Measurements from ENCODE around the gene FBXL20.

FBXL20 gene

DNA sequence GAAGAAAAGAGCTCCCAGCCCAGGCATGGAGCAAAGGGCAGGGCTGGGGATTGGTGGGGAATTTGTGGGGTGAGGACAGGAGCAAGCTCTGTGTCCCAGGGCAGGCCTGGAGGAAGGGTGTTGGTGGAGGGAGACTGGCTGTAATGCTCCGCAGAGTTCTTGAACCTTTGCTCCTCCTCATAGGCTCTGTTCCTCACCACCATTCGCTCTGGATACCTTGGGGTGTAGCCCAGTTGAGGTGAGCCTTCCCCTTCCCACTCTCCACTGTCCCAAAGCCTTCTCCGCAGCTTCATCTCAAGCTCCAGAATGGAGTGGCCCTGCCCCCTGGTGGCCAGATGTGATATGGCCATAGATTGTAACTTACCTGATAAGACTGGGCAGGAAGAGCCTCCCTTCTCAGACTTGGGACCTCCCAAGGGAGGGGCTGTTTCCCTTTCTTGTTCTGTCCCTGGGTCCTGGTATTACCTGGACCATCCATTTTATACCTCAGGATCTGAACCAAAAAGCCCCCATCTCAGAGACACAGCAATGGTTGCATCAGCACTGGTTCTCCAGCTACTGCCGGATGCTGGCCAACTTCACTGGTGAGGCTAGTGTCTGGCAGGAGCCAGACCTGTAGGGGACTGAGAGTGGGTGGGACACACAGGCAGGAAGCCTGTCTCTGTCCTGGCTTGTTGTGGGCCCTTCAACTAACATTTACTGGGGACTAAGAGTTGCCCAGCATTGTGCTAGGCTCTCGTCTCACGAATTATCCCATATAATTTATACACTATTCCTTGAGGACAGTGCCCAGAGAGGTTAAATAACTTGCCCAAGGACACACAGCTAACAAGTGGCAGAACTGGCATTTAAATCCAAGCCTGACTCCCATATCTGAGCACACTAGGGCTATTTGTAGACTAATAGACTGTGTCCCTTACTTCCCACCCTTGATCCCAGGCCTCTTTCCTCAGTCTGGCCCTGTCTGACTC lies 156.5 kb downstream of the FBXL20 start:
- DNase-seq: peak; percentile 69

DNA sequence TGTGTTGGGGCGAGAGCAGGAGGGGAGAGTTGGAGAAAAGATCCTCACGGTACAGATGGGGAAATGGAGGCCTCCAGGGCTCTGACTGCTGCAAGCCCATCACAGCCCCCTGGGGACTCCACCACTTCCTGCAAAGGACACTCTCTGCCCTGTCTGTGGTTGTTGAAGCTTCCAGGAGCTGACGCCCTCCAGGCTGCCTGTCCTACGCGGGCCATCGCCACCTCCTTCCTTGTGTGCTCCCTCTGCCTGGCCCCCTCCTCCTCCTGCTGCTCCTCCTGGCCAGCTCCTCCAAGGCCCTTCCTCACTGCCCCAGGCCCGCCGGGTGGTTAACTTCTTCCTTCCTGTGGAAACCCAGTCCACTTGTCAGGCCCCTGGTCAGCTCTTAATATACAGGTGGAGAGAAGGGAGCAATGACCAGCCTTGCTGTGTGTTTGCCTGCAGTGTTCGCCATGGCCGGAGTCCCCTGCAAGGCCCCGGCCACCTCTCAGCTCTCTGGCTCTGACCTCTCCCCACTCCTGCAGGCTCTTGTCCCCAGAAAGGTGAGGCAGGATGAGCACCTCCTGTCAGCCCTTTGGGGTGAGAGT lies 157.3 kb downstream of the FBXL20 start:
- peak; percentile 15 for DNase-seq

DNA sequence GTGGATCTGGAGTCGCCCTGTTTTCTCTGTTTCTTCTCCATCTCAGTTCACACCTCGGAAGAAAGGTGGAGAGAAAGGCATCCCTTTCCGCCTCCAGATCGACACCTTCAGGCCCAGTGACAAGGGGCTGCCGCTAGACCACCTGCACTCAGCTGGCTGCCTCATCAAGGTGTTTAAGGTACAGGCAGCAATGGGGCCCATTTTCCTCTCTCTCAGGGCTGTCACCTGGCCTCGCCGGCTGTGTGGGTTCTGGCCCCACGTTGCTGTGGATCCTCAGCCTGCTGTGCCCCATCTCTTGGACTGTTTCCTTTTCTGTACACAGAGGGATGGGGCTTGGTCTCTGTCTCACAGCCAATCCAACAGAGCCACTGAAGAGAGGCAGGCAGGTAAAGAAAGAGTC lies 158.3 kb downstream of the FBXL20 start:
- DNase-seq: no peak

DNA sequence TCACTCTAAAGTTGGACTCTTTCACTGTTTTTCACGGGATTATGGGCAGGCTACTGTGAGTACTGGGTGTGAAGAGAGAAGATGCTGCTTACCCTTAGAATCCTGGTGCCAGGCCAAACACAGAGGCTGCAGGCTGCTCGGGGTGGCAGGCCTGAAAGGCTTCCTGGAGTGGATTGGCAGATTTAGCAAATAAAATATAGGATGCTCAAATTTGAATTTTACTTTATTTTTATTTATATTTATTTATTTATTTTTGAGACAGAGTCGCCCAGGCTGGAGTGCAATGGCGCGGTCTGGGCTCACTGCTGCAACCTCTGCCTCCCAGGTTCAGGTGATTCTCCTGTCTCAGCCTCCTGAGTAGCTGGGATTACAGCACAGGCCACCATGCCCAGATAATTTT lies 160.8 kb downstream of the FBXL20 start:
- no peak for DNase-seq

DNA sequence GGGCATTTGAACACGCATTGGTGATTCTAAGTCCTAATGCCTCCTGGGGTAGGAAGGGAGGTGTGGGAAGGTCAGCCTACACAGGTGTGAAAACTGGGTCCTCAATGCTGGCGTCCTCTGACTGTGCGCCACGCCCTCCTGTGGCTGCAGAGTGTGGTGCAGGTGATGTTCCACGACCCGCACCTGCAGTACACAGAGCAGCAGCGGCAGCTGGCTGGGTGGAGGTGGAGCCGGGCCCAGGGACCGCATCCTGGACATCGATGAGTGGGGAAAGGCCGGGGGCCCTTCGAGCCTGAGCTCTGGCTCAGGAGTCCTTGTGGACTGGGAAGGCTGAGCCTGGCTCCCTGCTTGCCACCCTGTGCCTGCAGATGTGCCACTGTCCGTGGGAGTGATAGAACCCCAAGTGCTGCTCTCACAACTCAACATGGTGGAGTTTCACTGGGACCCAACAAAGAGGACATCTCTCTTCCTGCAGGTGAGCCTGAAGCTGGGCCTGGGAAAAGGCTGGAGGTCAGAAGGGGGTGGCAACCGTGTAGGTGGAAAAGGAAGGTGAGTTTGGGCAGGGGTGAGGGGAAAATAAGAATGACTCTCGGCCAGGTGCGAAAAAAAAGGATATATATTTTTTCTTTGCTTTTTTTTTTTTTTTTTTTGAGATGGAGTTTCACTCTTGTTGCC lies 161.6 kb downstream of the FBXL20 start:
- no peak for DNase-seq

DNA sequence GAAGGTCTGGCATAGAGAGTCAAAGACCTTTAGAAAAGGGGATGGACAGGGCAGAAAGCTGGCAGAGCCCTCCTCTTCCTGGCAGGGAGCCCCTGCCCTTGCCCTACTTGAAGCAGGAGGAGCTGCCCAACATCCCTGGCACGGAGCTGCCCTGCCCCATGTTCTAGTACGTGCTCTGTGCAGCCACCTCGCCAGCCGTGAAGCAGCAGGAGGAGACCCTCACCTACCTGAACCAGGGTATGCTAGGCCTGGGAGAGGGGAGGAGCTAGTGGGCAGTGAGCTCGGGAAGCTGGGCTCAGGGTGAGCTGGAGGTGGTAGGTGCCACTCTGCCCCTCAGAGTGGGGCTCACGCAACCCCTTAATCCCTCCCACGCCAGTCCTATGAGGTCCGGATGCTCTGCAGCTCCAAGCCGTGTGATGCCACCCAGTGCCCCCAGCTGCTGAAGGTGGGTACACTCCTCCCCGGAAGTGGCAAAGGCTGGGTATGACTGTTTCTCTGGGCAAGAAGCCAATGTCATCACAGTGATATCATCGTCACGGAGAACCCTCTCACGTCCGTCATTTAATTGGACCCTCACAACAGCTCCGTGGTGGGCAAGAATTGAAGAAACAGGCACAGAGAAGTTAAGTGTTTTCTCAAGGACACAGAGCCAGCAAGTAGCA lies 163.0 kb downstream of the FBXL20 start:
- DNase-seq: peak; percentile 21

DNA sequence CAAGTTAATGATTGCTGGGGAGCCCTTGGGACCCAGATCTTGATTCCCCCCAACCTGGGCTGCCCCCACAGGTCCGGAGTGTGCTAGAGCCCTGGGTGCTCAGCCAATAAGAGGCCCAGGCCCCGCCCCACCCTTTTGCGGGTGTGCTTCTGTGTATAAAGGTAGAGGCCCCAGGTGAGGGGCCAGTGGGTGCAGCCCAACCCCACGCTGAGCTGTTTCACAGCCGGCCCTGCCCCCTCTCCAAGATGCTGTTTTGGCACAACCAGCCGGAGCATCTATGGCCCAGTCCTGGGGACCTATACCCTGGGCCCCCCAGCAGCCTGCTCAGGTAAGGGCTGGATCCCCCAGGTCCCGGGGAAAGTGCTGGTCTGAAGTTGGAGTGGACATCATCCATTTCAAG lies 163.8 kb downstream of the FBXL20 start:
- no peak for DNase-seq

DNA sequence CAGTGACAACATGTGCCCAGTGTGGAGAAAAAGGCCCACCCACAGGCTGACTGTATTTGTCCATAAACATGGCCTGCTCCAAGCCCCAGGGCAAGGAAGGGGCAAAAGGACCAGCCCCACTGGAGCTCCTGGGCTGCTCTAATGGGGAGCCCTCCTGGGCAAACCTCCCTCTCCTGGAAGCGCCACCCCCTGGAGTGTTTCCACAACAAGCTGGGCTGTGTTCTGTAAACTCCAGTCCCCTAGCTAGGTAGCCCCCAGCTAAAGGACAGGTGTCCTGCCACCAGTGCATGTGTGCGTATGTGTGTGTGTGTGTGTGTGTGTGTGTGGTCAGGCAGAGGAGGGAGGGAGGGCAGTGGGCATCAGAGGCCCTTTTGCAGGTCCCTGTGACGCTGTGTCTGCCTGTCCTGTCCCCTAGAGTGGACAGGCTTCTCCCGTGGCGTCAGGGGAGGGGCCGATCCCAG lies 164.4 kb downstream of the FBXL20 start:
- DNase-seq: no peak

DNA sequence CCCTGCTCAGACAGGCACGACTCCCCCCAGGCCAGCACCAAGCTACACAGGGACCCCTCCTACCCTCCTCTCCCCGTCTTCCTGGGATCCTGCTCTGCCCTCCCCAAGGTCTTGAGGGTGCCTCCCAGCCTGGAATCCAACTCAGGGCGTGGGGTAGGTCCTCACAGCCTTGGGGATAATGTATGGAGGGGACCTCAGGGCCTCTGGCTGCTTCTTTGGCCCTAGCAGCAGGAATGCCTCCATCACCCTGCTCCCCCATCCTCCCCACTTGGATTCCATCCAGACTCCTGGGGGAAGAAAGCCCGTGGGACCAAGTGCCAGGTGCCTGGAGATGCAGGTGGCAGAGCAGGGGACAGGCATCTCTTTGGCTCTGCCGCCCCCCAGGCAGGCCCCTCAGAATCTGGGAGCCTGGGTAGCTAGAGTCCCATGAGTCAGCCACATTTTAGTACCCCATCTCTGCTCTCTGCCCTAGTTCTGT lies 164.9 kb downstream of the FBXL20 start:
- no peak for DNase-seq

DNA sequence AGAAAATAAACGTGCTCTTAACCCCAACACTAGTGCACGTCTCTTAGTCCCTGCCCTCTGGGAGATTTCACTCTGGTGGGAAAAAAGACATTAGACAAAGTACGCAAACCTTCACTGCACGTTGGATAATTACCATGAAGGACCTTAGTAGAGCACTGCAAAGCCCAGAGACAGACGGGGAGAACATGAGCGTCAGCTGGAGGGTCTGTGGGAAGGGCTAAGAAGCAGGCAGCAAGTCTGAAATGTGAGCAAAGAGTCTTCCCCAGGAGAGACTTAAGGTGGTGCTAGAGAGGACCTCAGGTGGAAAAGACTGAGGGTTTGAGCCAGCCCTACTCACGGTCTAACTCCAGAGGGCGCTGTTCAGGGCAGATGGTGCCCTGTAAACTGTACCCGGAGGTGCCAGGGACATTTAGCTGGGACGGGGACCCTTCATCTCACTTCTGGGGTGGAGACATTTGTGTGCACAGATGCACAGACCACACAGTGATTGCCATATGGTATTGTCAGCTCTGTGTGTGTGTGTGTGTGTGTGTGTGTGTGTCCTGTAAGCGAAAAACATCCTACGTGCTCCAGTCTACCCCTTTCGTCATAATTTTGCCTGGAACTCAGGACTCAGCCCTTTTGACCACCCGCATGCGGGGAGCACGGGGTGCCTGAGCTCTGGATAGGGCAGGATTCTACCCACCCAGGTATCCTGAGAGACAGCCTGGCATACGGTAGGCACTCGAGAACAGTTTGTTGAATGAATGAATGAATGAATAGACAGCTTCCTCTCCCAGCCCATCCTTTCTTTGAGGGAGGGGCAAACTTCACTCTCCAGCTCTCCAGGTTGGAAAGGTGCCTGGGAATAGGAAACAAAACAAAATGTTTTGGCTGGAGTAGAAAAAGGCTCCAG lies 165.6 kb downstream of the FBXL20 start:
- peak; percentile 40 for DNase-seq

DNA sequence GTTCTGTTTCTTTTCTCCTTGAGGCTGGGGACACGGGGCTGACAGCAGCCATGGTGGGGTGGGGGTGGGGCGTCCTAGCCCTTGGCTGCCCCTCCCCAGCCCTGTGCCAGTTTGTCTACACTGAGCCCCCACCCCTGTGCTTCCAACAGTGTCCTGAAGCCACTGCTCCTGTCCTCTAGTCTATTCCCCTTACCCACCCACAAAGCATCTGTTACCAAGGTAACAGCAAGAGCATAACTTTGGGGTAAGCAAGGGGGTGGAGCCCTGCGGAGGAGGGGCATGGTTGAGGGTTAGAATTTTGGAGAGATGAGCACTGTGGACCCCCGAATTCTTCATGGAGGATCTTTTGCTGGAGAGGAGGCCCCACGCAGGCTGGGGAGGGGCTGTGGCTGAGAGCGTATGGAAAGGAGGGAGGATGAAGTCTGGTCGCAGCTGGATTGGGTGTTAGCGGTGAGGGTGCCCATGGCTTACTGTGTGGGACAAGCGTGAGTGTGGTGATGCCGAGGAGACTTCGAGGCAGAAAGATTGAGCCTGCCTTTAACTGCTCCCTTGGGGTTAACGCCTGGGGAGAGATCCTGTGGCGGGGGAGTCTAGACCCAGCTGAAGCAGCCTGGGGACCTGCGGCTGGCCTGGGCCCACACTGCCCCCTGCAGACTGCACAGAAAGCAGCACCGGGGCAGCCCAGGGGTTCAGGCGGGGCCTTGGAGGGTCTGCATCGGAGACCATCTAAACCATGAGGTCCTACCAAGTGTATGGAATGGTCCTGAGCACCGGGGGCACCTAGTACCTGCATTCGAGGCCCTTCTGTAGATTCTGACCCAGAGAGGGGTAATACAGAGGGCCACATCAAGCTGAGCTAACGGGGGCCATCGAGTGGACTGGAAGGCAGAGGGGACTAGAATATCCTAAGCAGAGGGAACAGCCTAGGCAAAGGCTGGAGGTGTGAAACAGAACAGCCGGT lies 169.6 kb downstream of the FBXL20 start:
- peak; percentile 62 for DNase-seq

DNA sequence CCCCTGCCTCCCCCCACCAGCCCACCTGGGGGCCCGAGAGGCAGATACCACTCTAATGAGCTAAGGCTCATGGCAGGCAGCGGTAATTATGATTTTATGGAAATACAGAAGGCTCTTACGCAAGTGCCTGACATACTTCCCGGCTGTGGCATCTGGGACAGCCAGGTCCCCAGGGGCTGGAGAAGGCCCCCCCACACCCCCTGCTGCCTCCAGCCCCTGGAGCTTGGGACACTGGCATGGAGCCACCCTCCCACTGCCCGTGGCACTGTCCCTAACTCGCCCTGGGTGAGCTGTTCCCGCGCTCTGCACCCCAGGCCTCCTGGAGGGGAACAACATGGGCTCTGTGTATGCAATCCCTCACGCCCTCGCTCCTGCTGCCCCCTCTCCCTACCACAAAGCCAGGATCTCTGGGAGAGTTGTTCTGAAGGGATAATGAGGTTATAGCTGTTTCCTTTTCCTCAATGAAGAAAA lies 170.3 kb downstream of the FBXL20 start:
- DNase-seq: no peak

DNA sequence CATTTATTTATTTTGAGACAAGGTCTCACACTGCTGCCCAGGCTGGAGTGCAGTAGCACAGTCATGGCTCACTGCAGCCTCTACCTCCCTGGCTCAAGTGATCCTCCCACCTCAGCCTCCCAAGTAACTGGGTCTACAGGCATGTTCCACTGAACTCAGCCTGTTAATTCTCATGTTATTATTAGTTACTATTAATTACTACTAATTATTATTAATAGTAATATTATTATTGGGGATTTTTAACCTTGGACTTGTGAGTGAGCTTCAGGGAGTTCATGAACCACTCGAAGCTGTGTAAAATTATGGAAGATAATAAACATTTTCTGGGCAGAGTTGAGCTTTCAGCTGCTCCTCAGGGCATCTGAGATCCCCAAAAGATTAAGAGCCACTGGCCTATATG lies 171.1 kb downstream of the FBXL20 start:
- DNase-seq: no peak

DNA sequence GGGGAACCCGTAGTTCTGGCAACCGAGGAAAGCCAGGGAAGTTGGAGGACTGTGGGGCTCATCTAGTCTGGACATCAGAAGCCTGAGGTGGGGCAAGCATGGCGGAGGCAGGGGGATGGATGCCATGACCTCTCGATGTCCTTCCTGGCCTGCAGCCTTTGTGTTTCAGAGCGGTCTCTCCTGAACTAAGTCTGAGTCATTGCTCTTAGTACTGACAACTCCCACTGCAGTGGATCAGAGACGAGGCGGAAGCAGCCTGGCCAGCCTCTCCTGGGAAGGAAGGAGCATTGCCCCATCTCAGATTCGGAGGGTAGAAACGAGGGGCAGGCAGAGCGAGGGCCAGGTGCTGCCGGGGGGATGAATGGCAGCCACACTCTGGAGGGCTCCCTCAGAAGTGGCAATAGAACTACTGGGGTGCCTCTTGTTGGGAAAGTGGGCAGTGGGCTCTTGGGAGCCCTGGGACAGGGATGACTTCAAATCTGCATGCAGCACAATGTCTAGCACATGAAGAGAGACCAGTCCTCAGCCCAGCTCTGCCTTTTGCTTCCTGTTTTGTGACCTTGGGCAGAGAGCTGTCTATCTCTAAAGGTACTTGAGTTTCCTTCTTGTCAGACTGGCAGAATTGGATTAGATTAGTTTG lies 172.0 kb downstream of the FBXL20 start:
- peak; percentile 77 for DNase-seq

DNA sequence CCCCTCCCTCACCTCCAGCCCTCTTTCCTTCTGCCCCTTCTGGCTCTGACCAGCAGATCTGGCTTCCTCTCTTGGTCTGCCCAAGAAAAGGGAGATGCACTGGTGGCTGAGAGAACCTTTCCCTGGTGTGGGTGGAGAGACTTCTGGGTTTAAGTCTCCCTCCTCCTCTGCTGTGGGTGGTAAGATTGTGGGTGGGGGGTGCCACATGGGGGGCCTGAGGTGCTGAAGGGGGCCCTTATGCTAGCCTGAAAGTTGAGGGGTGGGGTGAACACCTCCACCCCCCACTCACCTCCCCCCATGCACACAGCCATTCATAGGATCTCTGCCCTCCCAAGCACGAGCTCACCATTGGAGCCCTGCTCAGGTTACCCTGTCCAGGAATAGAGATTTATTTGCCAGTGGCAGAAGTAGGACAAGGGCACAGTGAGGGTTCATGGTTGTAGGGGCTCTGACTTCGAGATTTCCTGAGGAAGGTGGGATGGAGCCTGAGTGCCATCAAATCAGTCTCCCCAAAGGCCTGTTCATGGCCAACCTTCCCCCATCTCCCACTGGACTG lies 174.0 kb downstream of the FBXL20 start:
- DNase-seq: no peak

DNA sequence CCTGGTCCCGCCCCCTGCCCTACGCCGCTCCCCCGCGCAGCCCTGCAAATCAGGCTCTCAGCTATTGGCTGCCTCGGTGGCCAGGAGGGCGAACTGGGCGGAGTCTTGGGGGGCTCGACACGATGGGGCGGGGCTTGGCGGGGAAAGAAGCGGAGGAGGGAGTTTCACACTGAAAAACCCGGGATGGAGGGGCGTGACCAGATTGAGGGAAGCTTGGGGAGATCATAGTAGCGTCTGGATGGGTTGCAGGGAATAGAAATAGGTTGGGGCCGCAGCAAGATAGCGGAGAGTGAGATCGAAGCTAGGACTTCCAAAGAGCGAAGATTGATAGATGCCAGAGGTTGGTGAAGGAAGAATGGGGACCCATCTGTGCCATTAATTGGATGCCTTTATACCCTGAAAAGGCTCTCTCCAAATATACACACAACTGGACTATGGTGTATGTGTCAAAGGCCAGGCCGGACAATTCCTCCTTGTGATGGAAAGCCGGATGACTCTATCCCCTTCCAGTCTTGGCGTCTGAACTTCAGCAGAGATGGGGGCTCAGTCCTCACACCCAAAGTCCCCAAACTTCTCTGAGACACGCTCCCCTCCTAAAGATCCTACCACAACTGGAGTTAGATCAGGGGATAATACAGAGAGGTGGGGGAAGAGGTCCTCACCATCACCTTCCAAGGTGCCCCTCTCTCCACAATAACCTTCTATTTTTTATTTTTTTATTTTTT lies 175.3 kb downstream of the FBXL20 start:
- DNase-seq: no peak

DNA sequence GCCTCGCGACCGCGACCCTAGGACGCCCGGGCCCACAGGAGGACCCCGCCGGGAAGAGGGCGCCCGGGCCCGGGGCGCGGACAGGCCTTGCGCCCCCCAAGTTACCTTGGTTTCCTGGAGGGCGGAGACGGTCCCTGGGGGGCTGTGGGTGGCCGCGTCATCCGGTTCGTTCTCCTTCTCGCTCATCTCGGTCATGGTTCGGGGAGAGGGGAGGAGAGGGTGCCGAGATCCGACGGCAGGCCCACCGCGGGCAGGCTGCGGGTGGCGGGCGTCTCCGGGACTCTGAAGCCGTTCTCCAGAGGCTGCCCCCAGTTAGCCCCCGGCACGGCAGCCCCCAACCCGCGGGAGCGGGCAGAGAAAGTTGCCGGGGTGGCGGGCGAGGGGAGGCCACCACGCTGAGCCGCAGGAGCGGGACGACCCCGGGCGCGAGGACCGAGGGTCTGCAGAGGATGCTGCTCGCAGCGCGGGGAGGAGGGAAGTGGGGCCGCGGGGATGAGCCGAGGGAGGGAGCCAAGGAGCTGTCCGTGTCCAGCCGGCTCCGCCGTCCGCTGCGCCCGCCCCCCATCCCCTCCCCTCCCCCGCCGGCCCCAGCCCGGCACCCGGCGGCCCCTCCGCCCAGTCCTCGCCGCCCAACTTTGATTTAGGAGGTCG lies 176.0 kb downstream of the FBXL20 start, which contains the start of gene STAC2:
Gene STAC2 (minus strand): TSS at position 638 of the 651 bp plus-strand sequence. CDS start 443 bp downstream, at position 195.
- DNase-seq: no peak

DNA sequence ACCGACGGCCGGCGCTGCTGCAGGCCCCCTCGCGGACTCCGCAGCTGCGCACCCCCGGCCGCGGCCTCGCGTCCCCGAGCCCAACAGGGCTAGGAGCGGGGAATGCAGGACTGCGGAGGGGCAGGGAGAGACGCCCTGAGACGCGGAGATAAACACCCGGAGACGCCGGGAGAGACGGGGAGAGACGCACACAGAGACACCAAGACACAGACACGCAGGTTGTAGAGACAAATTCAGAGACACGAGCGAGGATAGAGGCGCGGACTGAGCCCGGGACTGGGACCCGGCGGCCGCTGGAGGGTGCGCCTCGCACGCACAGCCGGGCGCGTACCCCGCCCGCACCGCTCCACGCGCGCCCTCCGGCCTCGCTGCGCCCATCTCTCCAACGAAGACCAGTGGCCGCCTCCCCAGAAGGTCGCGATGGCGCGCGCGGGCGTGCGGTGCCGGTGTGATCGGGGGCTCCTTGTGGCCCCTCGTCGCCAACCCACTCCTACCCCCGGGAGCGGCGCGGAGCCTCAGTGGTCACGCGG lies 176.6 kb downstream of the FBXL20 start:
- DNase-seq: no peak

Data from MV-4-11 (cell line).